Measurements from ENCODE around the gene C10orf95.

The C10orf95 gene

GRCh38 chr10:102401735-102402511, 49.4 kb downstream of the C10orf95 start:
- peak; percentile 86 for DNase-seq (ENCODE audit: low read depth)

GRCh38 chr10:102401342-102401654, 50.0 kb downstream of the C10orf95 start:
- no peak for DNase-seq (ENCODE audit: low read depth)

GRCh38 chr10:102400598-102401341, 50.6 kb downstream of the C10orf95 start:
- DNase-seq (ENCODE audit: low read depth) = no peak

GRCh38 chr10:102400076-102400475, 51.3 kb downstream of the C10orf95 start:
- DNase-seq (ENCODE audit: low read depth) = no peak
